Neuronal stem cell (in vitro differentiated cells): ENCODE data around the gene NEURL1B.
A peak's percentile ranks its signal among the peaks of the same experiment; 100 is the strongest.

Source experiments
- DNase-seq: peaks from one replicate; pipeline ENCODE4 v3.0.0-alpha.2; 2013; ENCODE audit warnings: low spot score
- H2AFZ ChIP-seq: one replicate; pipeline ENCODE4 v1.6.1; 2013; ENCODE audit warnings: mild to moderate bottlenecking, low read length, inconsistent platforms
- H2AK5ac ChIP-seq: 2 replicates; pipeline ENCODE4 v1.6.1; 2013; ENCODE audit warnings: low read depth, mild to moderate bottlenecking, inconsistent platforms, low read length, moderate library complexity, mixed read lengths
- H2BK120ac ChIP-seq: 2 replicates; pipeline ENCODE4 v1.6.1; 2013; ENCODE audit warnings: low read depth, mild to moderate bottlenecking, inconsistent platforms, low read length, moderate library complexity, mixed read lengths
- H2BK12ac ChIP-seq: one replicate; pipeline ENCODE4 v1.6.1; 2013; ENCODE audit warnings: low read length, inconsistent platforms
- H2BK15ac ChIP-seq: 2 replicates; pipeline ENCODE4 v1.6.1; 2013; ENCODE audit warnings: mild to moderate bottlenecking, low read length, inconsistent platforms, mixed read lengths
- H2BK5ac ChIP-seq: one replicate; pipeline ENCODE4 v1.6.1; 2013; ENCODE audit warnings: inconsistent platforms, mild to moderate bottlenecking, low read length, moderate library complexity
- H3K14ac ChIP-seq: one replicate; pipeline ENCODE4 v1.6.1; 2013; ENCODE audit warnings: low read length, inconsistent platforms
- H3K18ac ChIP-seq: 2 replicates; pipeline ENCODE4 v1.6.1; 2013; ENCODE audit warnings: low read length, inconsistent platforms
- H3K23ac ChIP-seq: 2 replicates; pipeline ENCODE4 v1.6.1; 2013; ENCODE audit warnings: low read depth, mild to moderate bottlenecking, mixed read lengths, low read length, inconsistent platforms; ENCODE audit not compliant: poor library complexity
- H3K27ac ChIP-seq: replicated peaks from 3 replicates; pipeline ENCODE4 v1.5.1; 2013; ENCODE audit warnings: low read length, inconsistent platforms
- H3K27me3 ChIP-seq, 3 experiments: 2 replicates each; pipeline ENCODE4 v1.6.1; 2013; ENCODE audit warnings: low read length in 3 of 3, mild to moderate bottlenecking in 2 of 3, inconsistent platforms in 1 of 3, low read depth in 1 of 3, mixed read lengths in 1 of 3, moderate library complexity in 1 of 3; ENCODE audit not compliant: control insufficient read depth in 3 of 3, insufficient read depth in 3 of 3
- H3K36me3 ChIP-seq, 2 donors: replicated peaks in 1 of 2; 2 replicates each; pipeline ENCODE4 v1.6.1; 2013; ENCODE audit warnings: low read length in 2 of 2; ENCODE audit not compliant: control insufficient read depth in 2 of 2, insufficient read depth in 2 of 2
- H3K4ac ChIP-seq: 2 replicates; pipeline ENCODE4 v1.6.1; 2013; ENCODE audit warnings: inconsistent platforms, mild to moderate bottlenecking, low read length, moderate library complexity
- H3K4me1 ChIP-seq, 2 donors: 1 replicate in 1 of 2; 2 replicates in 1 of 2; pipeline ENCODE4 v1.6.1; 2013; ENCODE audit warnings: low read length in 2 of 2, low read depth in 1 of 2; ENCODE audit not compliant: control insufficient read depth in 2 of 2, insufficient read depth in 1 of 2
- H3K4me2 ChIP-seq: one replicate; pipeline ENCODE4 v1.6.1; 2013; ENCODE audit warnings: mild to moderate bottlenecking, low read length, inconsistent platforms; ENCODE audit not compliant: insufficient read depth, poor library complexity, severe bottlenecking
- H3K4me3 ChIP-seq, 2 donors: 2 replicates each; pipeline ENCODE4 v1.5.1; 2013; ENCODE audit warnings: low read length in 2 of 2, mild to moderate bottlenecking in 2 of 2, inconsistent platforms in 1 of 2, moderate library complexity in 1 of 2
- H3K79me1 ChIP-seq: one replicate; pipeline ENCODE4 v1.6.1; 2013; ENCODE audit warnings: low read depth, mild to moderate bottlenecking, inconsistent platforms, low read length, moderate library complexity
- H3K9ac ChIP-seq: one replicate; pipeline ENCODE4 v1.6.1; 2013; ENCODE audit warnings: mild to moderate bottlenecking, low read depth, low read length, inconsistent platforms; ENCODE audit not compliant: poor library complexity
- H3K9me3 ChIP-seq, 2 donors: replicated peaks in 1 of 2; 2 replicates each; pipeline versions ENCODE3 to v1.6.1; 2013; ENCODE audit warnings: low read length in 2 of 2, mild to moderate bottlenecking in 2 of 2, inconsistent platforms in 1 of 2, low read depth in 1 of 2, mixed read lengths in 1 of 2, moderate library complexity in 1 of 2; ENCODE audit not compliant: control insufficient read depth in 2 of 2, insufficient read depth in 1 of 2
- H4K8ac ChIP-seq: one replicate; pipeline ENCODE4 v1.6.1; 2013; ENCODE audit warnings: low read depth, mild to moderate bottlenecking, inconsistent platforms, low read length, moderate library complexity
- H4K91ac ChIP-seq: one replicate; pipeline ENCODE4 v1.6.1; 2013; ENCODE audit warnings: low read length, low read depth, mild to moderate bottlenecking, inconsistent platforms; ENCODE audit not compliant: poor library complexity
- WGBS, 2 donors: extraction: QIAGEN DNeasy Blood & Tissue Kit; methylation state at CpG; one replicate each; pipeline ENCODE4 v1.1.7; 2013; ENCODE audit warnings: missing lambda C conversion rate in 2 of 2, mixed read lengths in 1 of 2; ENCODE audit not compliant: insufficient read length in 2 of 2, insufficient replicate concordance in 1 of 2; ENCODE audit errors: extremely low coverage in 2 of 2; 5-methylcytosine and 5-hydroxymethylcytosine counted together

NEURL1B gene

DNA sequence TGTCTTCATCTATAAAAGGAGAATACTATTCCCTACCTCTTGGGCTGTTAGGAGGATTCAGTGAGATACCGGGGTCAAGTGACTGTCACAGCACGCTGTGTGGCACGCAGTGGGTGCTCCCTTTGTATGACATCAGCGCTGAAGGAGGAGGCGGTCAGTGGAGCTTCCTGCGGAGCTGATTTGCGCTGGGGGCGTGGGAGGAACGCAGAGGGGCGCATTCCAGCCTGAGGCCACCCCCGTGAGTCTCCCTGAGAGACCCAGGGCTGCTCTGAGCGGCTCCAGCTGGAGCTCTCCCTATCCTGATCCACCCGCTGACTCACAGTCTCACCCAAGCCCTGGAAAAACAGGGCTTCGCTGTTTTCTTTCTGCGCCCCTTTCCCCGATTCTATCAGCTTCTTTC lies 24.3 kb upstream of the NEURL1B start:
- Histone ChIP-seq H3K36me3 (no peaks in the 10 kb centered on the region), H3K4me3 (no peak overlapping the region), H2BK12ac (no peak overlapping the region), H2AK5ac (no peak overlapping the region), H3K27ac (no peak overlapping the region), H3K4me2 (peak overlapping the region; percentile 20), H3K9me3 (no peaks in the 10 kb centered on the region), H3K27me3 (peaks cover 0 to 30% (median 0%) of the 10 kb centered on the region in 3 experiments), H3K23ac (no peak overlapping the region), H3K79me1 (no peaks in the 10 kb centered on the region), H2BK5ac (no peak overlapping the region), H4K91ac (no peak overlapping the region), H2BK120ac (no peak overlapping the region), H4K8ac (no peak overlapping the region), H3K18ac (peak overlapping the region; percentile 67), H3K4me1 (peaks cover 2 to 4% of the 10 kb centered on the region in 2 donors), H2BK15ac (no peak overlapping the region), H2AFZ (no peak overlapping the region), H3K9ac (no peak overlapping the region), H3K14ac (peak overlapping the region; percentile 65), H3K4ac (no peak overlapping the region)
- no CpG with 5 or more reads among the region's 16 CpGs for WGBS, 2 donors
- DNase-seq: no peak

DNA sequence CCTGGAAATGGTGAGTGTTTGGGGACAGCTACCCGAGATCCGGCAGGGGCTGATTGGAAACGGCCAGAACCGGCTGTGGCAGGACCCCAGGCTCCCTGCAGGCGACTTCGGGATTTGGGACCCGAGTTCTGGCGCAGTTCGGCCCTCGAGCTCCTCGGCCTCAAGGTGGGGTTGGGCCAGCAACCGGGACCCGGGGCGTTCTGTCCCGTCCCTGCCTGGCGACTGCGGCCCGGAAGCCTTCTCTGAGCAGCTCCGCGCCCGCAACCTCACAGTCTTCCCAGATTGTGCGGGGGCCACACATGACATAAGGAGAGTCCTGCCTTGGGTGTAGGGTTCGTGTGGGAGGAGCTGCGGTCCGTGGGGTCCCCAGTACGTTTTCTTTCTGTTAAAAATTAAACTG lies 23.2 kb upstream of the NEURL1B start:
- no peak overlapping the region for H2BK12ac ChIP-seq
- H3K4ac ChIP-seq: no peak overlapping the region
- H4K8ac ChIP-seq: no peak overlapping the region
- H3K4me3 ChIP-seq: no peak overlapping the region
- peaks cover 2 to 5% of the 10 kb centered on the region in 2 donors for H3K4me1 ChIP-seq
- no peak overlapping the region for H2BK120ac ChIP-seq
- peaks cover 0 to 33% (median 0%) of the 10 kb centered on the region in 3 experiments for H3K27me3 ChIP-seq
- no peak overlapping the region for H3K9ac ChIP-seq
- H3K9me3 ChIP-seq: no peaks in the 10 kb centered on the region
- no peak overlapping the region for H2AK5ac ChIP-seq
- no peak overlapping the region for H3K23ac ChIP-seq
- no peak overlapping the region for H3K4me2 ChIP-seq
- H3K79me1 ChIP-seq: no peaks in the 10 kb centered on the region
- H4K91ac ChIP-seq: no peak overlapping the region
- no peak overlapping the region for H3K14ac ChIP-seq
- no peak for DNase-seq
- peak overlapping the region; percentile 31 for H3K18ac ChIP-seq
- no CpG with 5 or more reads among the region's 26 CpGs for WGBS, 2 donors
- H2BK15ac ChIP-seq: peak overlapping the region; percentile 38
- no peak overlapping the region for H2BK5ac ChIP-seq
- H3K36me3 ChIP-seq: no peaks in the 10 kb centered on the region
- no peak overlapping the region for H2AFZ ChIP-seq
- no peak overlapping the region for H3K27ac ChIP-seq

DNA sequence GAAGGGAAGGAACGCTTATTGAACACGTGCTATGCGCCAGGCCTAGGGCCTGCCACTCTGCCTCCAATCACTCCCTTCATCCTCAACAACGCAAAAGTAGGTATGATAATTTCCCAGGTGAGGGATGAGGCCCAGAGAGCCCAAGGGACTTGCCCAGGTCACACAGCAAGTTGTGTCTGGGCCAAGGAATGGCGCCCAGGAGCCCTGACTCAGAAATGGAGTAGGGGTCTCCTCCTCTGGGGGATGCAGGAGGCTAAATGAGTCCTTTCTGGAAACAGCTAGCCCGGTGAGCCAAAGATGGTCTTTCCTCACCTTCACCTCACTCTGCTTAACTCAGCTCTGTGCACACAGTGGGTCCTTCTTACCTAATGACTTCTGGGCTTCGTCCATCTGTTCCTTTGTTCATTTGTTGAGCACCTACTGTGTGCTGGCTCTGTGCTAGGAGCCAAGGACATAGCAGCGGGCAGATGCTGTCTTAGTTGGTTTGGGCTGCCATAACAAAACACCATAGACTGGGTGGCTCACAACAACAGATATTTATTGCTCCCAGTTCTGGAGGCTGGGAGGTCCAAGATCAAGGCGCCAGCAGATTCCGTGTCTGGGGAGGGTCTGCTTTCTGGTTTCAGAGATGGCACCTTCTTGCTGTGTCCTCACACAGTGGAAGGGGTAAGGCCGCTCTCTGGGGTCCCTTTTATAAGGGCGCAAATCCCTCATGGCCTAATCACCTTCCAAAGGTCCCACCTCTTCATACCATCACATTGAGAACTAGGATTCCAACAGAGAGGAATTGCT lies 22.3 kb upstream of the NEURL1B start:
- Histone ChIP-seq H3K27me3 (peaks cover 0 to 33% (median 0%) of the 10 kb centered on the region in 3 experiments), H3K4ac (no peak overlapping the region), H3K4me1 (peaks cover 2 to 5% of the 10 kb centered on the region in 2 donors), H3K18ac (no peak overlapping the region), H4K91ac (no peak overlapping the region), H3K9me3 (no peaks in the 10 kb centered on the region), H2AK5ac (no peak overlapping the region), H2BK5ac (no peak overlapping the region), H3K4me2 (no peak overlapping the region), H4K8ac (no peak overlapping the region), H2AFZ (no peak overlapping the region), H3K27ac (no peak overlapping the region), H3K9ac (no peak overlapping the region), H3K36me3 (no peaks in the 10 kb centered on the region), H2BK120ac (no peak overlapping the region), H3K14ac (no peak overlapping the region), H3K79me1 (no peaks in the 10 kb centered on the region), H3K23ac (no peak overlapping the region), H2BK12ac (no peak overlapping the region), H3K4me3 (no peak overlapping the region), H2BK15ac (no peak overlapping the region)
- DNase-seq: no peak
- no CpG with 5 or more reads among the region's 12 CpGs for WGBS, 2 donors

DNA sequence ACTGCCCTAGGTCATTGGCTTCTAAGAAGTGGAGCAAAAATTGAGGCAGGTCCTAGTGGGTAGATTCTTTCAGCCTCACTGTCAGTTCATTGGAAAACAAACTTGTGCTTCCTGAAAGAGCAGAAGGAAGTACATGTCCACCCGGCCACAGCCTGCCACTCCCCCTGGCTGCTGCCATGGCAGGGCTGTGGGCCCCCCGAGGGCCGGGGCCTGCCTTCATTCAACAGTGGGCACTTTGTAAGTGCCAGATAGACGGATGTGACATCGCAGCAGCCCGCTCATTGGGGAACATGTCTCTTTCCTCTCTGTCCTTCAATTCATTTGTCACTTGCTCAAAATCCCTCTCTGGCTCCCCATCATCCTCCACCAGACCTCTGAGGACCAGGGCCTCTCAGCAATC lies 20.6 kb upstream of the NEURL1B start:
- Histone ChIP-seq H3K27ac (no peak overlapping the region), H3K9me3 (no peaks in the 10 kb centered on the region), H3K4me1 (peaks cover 5 to 9% of the 10 kb centered on the region in 2 donors), H3K18ac (no peak overlapping the region), H4K8ac (no peak overlapping the region), H2AK5ac (no peak overlapping the region), H3K79me1 (no peaks in the 10 kb centered on the region), H2BK120ac (no peak overlapping the region), H3K4me3 (no peak overlapping the region), H3K23ac (no peak overlapping the region), H3K4ac (no peak overlapping the region), H2BK15ac (no peak overlapping the region), H2BK5ac (no peak overlapping the region), H3K9ac (no peak overlapping the region), H3K4me2 (no peak overlapping the region), H3K27me3 (peaks cover 0 to 33% (median 0%) of the 10 kb centered on the region in 3 experiments), H3K36me3 (no peaks in the 10 kb centered on the region), H3K14ac (no peak overlapping the region), H2BK12ac (no peak overlapping the region), H4K91ac (no peak overlapping the region), H2AFZ (peak overlapping the region; percentile 24)
- DNase-seq: no peak
- no CpG with 5 or more reads among the region's 6 CpGs for WGBS, 2 donors
